GM20000 (cell line): ENCODE measurements around the gene EPS8L1.
A peak's percentile ranks its signal among the peaks of the same experiment; 100 is the strongest.

Experiments
- DNase-seq: peaks from one replicate; pipeline ENCODE4 v3.0.0; 2012; ENCODE audit warnings: low spot score
- CTCF ChIP-seq: IDR thresholded peaks from 2 replicates; pipeline ENCODE4 v1.5.1; 2012; ENCODE audit warnings: mild to moderate bottlenecking, control low read depth; ENCODE audit errors: extremely low read depth, missing control alignments

Gene EPS8L1

GRCh38 chr19:55088543-55089341, 13.1 kb downstream of the EPS8L1 start:
- peak; percentile 89 for DNase-seq
- no peak for TF ChIP-seq CTCF

- no peak for DNase-seq
- no peak for TF ChIP-seq CTCF
Measured at GRCh38 chr19:55089342-55089944, 13.8 kb downstream of the EPS8L1 start.

GRCh38 chr19:55090564-55090963, 14.9 kb downstream of the EPS8L1 start:
- no peak for DNase-seq
- no peak for TF ChIP-seq CTCF

GRCh38 chr19:55091126-55091910, 15.6 kb downstream of the EPS8L1 start:
- DNase-seq: no peak
- no peak for TF ChIP-seq CTCF

GRCh38 chr19:55091955-55092354, 16.3 kb downstream of the EPS8L1 start:
- DNase-seq: no peak
- TF ChIP-seq CTCF: no peak

GRCh38 chr19:55092423-55093318, 17.0 kb downstream of the EPS8L1 start:
- no peak for TF ChIP-seq CTCF

More at GRCh38 chr19:55092423-55093318, 17.0 kb downstream of the EPS8L1 start:
- DNase-seq: no peak
